ENCODE measurements around the gene NRSN2.

DNA sequence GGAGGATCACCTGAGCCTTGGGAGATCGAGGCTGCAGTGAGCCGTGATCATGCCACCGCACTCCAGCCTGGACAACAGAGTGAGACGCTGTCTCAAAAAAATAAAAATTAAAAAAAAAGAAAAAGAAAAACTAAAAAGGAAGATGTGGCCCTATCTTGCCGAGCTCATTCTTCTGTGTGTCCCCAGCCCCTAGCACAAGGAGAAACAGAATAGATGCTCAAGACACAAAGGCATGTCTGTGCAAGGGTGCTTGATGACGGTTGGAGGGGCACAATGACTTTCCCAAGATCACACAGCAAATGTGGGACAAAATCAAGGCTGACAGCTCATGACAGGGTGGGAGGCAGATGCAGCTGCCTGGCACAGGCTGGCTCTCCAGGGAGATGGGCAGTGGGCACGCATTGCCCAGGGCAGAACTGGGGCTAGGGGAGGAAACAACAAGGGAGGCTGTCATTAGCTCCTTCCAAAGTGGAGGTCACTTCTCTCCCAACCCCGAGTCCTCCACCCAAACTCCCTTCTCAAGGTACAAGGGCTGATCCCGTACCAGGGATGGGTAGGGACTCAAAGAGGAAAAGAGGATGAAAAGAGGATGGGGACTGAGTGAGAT lies 775 bp upstream of the NRSN2 start:
- no peak for TF ChIP-seq CTCF (IDR thresholded peaks at IDR 0.05)
- no peak for TF ChIP-seq POLR2A (IDR thresholded peaks at IDR 0.05)
